Heart left ventricle (tissue), 13 donors: ENCODE data around the gene TSKU.

Experiments
- CTCF ChIP-seq, 12 donors: fragments of 200-600 bp; sonication (generic) in 4 of 12; IDR thresholded peaks; one replicate each; pipeline versions ENCODE4 v1.5.0 to v1.8.0; 2018 to 2022; ENCODE audit warnings: antibody characterized with exemption in 12 of 12, mild to moderate bottlenecking in 5 of 12
- POLR2A ChIP-seq, 2 donors: fragments of 450-650 bp; IDR thresholded peaks; one replicate each; pipeline ENCODE4 v1.6.1; 2017; ENCODE audit warnings: antibody characterized with exemption in 2 of 2, mild to moderate bottlenecking in 2 of 2, moderate library complexity in 2 of 2
- donor health status: ischemic (EF 13 %, LVEDD 7.1; RV severe dilation, severe dysfunction).
- donor health status: DM: no; HTN: yes; CAD: no.
- donor health status: DM: no; HTN: no; CAD: no.
- donor health status: ischemic (EF 25% LVEDD 6.9; RV normal size, moderate dysfunction).
- donor health status: ischemic (EF 25% LVEDD 5.7; RV mildly dilated, moderate dysfunction).
- donor health status: ischemic (EF 35%, LVEDD 5.7; RV mildly dilated, moderate dysfunction).
- donor health status: nonischemic (EF 11% LVEDD 7.7; RV severe dilation, severe dysfunction).
- donor health status: DM: yes; HTN: yes; CAD: no.
- donor health status: PGD.
- donor health status: ischemic (EF 29% LVEDD 5.4; RV normal size, mild dysfunction).
- donor health status: nonischemic (EF 23%, LVEDD 6.1; RV moderate dilation, normal function).

DNA sequence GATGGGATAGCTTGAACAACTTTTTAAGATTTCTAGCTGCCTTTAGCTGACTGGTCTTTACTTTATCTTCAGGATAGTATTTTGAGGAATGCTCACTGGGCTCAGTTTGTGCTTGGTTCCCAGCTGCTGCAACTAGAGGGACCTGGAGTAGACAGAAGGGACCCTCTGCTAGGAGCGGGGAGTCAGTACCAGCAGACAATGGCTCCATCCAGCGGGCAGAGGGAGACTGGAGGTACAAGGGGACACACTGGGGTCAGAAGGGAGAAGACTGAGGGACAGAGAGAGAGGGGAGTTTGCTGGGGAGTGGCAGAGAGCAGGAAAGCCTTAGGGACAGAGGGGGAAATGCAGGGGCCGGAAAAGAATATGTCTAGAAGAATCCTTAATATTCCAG is 55.5 kb downstream of the TSKU start:
- peak in 9 of 12 donors; percentile 23 to 54 (median 36) for TF ChIP-seq CTCF (IDR thresholded peaks at IDR 0.05)
- TF ChIP-seq POLR2A (IDR thresholded peaks at IDR 0.05), result no peak
